GM12878 (cell line): Measurements from ENCODE around the gene IMP3. TPM values are rescaled to one million over a fixed set of nuclear protein-coding genes. Genes with fewer than 3 reads are reported as not detected.

Experiments used
- IKZF2 ChIP-seq, 2 experiments: fragments of 450-650 bp; IDR thresholded peaks; 2 replicates each; pipeline ENCODE4 v1.6.1; 2017; ENCODE audit warnings: mild to moderate bottlenecking in 2 of 2, moderate library complexity in 2 of 2
- MTA2 ChIP-seq: fragments of 450-650 bp; IDR thresholded peaks from 2 replicates; pipeline ENCODE4 v1.6.1; 2016; ENCODE audit warnings: low read depth, mild to moderate bottlenecking, moderate library complexity
- SIX5 ChIP-seq: IDR thresholded peaks from 2 replicates; pipeline ENCODE4 v1.6.1; 2011; ENCODE audit warnings: mild to moderate bottlenecking, low read depth, low read length, moderate library complexity; ENCODE audit not compliant: severe bottlenecking
- ZNF24 ChIP-seq: fragments of 450-650 bp; IDR thresholded peaks from 2 replicates; pipeline ENCODE4 v1.6.1; 2017; ENCODE audit warnings: antibody characterized with exemption, mild to moderate bottlenecking
- polyA plus RNA-seq, 11 experiments: library from polyadenylated mRNA; depleted of rRNA in 4 of 11; unstranded in 6 of 11; stranded (reverse) in 5 of 11; fragments of >200 nt; fragmentation: Nextera tagmentation in 4 of 11; fragmentation: Illumina TruSeq in 1 of 11; extraction: Ambion mirVana in 4 of 11; extraction: Trizol in 1 of 11; gene quantifications; 1 replicate in 1 of 11; 2 replicates in 10 of 11; pipeline versions ENCODE4 v1.2.1 to v1.2.3, GENCODE V29; 2011 to 2016; ENCODE audit warnings: inconsistent platforms in 2 of 11, missing spikeins in 2 of 11, low read depth in 1 of 11
- total RNA-seq, 4 experiments: library from RNA; depleted of rRNA in 3 of 4; stranded (reverse); fragments of >200 nt in 3 of 4; fragmentation: Illumina TruSeq in 1 of 4; extraction: Trizol in 1 of 4; gene quantifications; 2 replicates each; pipeline versions ENCODE4 v1.2.1 to v1.2.3, GENCODE V29; 2013 to 2021
- TF ChIP-seq, protein P1 (sequence below): IDR thresholded peaks from 2 replicates; pipeline ENCODE4 v1.6.1; 2011; ENCODE audit warnings: low read depth, low read length, improper control_type of control experiment, borderline replicate concordance
- TF ChIP-seq, protein P2 (sequence below): fragments of 450-650 bp; formaldehyde crosslinking; IDR thresholded peaks from 2 replicates; pipeline ENCODE4 v1.4.0; 2020; ENCODE audit warnings: mild to moderate bottlenecking, moderate library complexity
- TF ChIP-seq, protein P3 (sequence below): fragments of 150-350 bp; IDR thresholded peaks from 2 replicates; pipeline ENCODE4 v1.6.1; 2014; ENCODE audit warnings: mild to moderate bottlenecking, low read depth, low read length

IMP3 gene
- total and polyA plus RNA-seq, 10 of the 15 experiments (the other 5 are each of a cell fraction or from before 2014, with no cell fraction given) = 13.3 to 208 (median 85.2) TPM

DNA sequence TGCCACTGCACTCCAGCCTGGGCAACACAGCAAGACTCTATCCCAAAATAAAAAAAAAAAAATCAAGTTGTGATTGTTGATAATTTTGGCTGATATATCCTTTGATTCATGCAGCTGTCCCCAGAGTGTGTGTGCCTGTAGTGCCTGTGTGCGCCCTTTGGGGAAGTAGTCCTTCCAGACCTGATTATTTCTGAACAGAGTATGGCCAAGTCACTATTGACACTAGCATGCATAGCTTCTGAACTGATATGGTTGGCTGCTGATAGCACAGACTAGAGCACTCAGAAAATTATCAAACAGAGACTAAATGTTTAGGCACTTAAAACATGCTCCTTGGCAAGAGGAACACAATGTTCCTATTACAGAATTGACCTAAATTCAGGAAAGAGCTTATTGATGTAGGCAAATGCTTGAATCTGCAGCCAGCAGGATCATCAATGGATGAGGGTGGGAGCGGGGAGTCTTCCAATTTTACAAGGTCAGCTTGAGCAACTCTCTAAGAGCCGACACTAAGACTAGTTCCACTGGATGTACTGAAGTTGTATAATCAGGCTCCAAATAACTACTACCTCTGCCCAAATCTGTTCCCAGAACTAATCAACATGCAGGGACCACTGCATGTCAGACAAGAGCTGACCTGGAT, 43.2 kb downstream of the IMP3 start (continued):
- TF ChIP-seq, protein P1, sequence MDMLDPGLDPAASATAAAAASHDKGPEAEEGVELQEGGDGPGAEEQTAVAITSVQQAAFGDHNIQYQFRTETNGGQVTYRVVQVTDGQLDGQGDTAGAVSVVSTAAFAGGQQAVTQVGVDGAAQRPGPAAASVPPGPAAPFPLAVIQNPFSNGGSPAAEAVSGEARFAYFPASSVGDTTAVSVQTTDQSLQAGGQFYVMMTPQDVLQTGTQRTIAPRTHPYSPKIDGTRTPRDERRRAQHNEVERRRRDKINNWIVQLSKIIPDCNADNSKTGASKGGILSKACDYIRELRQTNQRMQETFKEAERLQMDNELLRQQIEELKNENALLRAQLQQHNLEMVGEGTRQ = no peak
- TF ChIP-seq SIX5 (no peak), MTA2 (no peak), ZNF24 (no peak), IKZF2 (IDR thresholded peaks at IDR 0.05) (no peak)
- TF ChIP-seq, protein P2, sequence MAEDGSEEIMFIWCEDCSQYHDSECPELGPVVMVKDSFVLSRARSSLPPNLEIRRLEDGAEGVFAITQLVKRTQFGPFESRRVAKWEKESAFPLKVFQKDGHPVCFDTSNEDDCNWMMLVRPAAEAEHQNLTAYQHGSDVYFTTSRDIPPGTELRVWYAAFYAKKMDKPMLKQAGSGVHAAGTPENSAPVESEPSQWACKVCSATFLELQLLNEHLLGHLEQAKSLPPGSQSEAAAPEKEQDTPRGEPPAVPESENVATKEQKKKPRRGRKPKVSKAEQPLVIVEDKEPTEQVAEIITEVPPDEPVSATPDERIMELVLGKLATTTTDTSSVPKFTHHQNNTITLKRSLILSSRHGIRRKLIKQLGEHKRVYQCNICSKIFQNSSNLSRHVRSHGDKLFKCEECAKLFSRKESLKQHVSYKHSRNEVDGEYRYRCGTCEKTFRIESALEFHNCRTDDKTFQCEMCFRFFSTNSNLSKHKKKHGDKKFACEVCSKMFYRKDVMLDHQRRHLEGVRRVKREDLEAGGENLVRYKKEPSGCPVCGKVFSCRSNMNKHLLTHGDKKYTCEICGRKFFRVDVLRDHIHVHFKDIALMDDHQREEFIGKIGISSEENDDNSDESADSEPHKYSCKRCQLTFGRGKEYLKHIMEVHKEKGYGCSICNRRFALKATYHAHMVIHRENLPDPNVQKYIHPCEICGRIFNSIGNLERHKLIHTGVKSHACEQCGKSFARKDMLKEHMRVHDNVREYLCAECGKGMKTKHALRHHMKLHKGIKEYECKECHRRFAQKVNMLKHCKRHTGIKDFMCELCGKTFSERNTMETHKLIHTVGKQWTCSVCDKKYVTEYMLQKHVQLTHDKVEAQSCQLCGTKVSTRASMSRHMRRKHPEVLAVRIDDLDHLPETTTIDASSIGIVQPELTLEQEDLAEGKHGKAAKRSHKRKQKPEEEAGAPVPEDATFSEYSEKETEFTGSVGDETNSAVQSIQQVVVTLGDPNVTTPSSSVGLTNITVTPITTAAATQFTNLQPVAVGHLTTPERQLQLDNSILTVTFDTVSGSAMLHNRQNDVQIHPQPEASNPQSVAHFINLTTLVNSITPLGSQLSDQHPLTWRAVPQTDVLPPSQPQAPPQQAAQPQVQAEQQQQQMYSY (CRISPR knock-in tag) = no peak
- TF ChIP-seq, protein P3, sequence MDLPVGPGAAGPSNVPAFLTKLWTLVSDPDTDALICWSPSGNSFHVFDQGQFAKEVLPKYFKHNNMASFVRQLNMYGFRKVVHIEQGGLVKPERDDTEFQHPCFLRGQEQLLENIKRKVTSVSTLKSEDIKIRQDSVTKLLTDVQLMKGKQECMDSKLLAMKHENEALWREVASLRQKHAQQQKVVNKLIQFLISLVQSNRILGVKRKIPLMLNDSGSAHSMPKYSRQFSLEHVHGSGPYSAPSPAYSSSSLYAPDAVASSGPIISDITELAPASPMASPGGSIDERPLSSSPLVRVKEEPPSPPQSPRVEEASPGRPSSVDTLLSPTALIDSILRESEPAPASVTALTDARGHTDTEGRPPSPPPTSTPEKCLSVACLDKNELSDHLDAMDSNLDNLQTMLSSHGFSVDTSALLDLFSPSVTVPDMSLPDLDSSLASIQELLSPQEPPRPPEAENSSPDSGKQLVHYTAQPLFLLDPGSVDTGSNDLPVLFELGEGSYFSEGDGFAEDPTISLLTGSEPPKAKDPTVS = no peak
- TF ChIP-seq, all 136 proteins: peak for 0
